Measurements from ENCODE around the gene SEPTIN5. TPM values are rescaled to one million over a fixed set of nuclear protein-coding genes. Genes with fewer than 3 reads are reported as not detected.

The SEPTIN5 gene
- total RNA-seq, 2 experiments from 2014 or later = not detected

DNA sequence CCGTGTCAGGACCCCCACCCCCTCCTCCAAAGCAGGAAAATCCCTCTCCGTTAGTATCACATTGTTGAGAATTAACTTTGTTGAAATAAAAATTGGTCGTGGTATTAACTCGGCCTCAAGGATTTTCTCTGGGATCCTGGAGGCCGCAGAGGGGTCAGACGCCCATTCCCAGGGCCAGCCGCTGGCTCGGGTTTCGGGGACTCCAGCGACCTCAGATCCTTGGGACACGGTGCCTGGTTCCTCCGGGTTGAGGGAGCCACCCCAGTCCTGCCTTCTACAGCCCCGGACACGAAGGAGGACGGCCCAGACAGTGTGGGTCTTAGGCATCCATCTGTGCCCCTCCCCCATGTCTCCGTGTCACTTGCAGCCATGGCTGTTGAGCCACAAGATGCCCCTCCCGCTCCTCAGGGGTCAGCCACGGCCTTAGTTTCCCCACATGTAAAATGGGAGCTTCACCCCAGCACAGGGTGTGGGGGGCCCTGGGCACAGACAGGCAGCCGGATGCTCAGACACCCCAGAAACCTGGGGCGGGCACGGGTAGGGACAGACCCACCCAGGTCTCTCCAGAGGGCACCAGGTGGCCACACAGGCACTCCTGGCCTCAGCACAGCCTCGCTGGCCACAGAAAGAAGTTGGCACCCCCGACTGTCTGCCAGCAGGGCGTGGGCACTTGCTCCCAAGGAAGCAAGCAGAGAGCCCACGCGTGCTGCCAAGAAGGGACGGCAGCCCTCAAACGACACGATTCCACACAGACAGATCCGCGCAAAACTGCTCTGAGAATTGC is 24.6 kb downstream of the SEPTIN5 start:
- Histone ChIP-seq H3K4me1 (ENCODE audit: insufficient read depth, low read length, poor library complexity, severe bottlenecking) (no peaks in the 10 kb centered on the region), H3K9me2 (ENCODE audit: insufficient read depth, low read length) (no peaks in the 10 kb centered on the region), H3K4me3 (ENCODE audit: low read depth, low read length, poor library complexity, severe bottlenecking) (no peak overlapping the region), H3K36me3 (ENCODE audit: insufficient read depth, low read length) (no peaks in the 10 kb centered on the region), H3K4me2 (ENCODE audit: low read length) (no peak overlapping the region), H3K27ac (ENCODE audit: low read depth, low read length, poor library complexity, severe bottlenecking) (no peak overlapping the region), H3K9me3 (ENCODE audit: low read length) (no peaks in the 10 kb centered on the region), H4K20me1 (ENCODE audit: insufficient read depth, low read length) (no peaks in the 10 kb centered on the region), H3K79me2 (ENCODE audit: insufficient read depth, low read depth, low read length) (no peaks in the 10 kb centered on the region), H2AFZ (ENCODE audit: low read length) (no peak overlapping the region)
- ChIA-PET POLR2A (no interaction called here), CTCF (ENCODE audit: unreplicated experiment) (no interaction called here)
- BruUV-seq (replicated peaks) = no TSS peak
- intact Hi-C loops (cut with micrococcal nuclease; ENCODE audit: unreplicated experiment) = no loop called here
- DNase-seq (ENCODE audit: low spot score) = no peak
- TF ChIP-seq, protein P1, sequence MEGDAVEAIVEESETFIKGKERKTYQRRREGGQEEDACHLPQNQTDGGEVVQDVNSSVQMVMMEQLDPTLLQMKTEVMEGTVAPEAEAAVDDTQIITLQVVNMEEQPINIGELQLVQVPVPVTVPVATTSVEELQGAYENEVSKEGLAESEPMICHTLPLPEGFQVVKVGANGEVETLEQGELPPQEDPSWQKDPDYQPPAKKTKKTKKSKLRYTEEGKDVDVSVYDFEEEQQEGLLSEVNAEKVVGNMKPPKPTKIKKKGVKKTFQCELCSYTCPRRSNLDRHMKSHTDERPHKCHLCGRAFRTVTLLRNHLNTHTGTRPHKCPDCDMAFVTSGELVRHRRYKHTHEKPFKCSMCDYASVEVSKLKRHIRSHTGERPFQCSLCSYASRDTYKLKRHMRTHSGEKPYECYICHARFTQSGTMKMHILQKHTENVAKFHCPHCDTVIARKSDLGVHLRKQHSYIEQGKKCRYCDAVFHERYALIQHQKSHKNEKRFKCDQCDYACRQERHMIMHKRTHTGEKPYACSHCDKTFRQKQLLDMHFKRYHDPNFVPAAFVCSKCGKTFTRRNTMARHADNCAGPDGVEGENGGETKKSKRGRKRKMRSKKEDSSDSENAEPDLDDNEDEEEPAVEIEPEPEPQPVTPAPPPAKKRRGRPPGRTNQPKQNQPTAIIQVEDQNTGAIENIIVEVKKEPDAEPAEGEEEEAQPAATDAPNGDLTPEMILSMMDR (conservative IDR thresholded peaks at IDR 0.05; ENCODE audit: low read length) = no peak
- TF ChIP-seq EZH2phosphoT487 (IDR thresholded peaks at IDR 0.05; ENCODE audit: borderline replicate concordance, low read depth, low read length) = no peak

DNA sequence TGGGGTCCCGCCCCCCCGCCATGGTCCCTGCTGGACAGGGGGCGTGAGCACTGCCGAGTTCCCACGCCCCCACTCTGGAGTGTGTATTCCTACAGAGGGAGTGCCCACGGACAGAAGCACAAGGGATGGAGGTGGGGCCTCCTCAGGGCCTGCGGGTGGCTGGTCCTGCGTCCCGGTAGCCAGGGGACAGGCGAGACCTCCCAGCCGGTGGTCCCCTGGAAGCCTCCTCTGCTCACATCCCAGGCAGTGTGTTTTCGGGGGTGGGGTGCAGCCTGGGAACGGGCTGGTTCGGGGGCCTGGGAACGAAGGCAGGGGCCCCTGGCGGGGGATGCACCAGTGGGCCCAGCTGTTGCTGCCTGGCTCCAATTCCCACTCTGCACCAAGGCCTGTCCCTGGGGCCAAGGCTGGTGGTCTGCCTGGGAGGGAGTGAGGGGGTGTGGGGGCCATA is 25.2 kb downstream of the SEPTIN5 start:
- POLR2A ChIA-PET = no interaction called here
- intact Hi-C loops (cut with micrococcal nuclease; ENCODE audit: unreplicated experiment) = no loop called here
- H3K4me3 ChIP-seq (ENCODE audit: low read depth, low read length, poor library complexity, severe bottlenecking) = no peak overlapping the region
- no peaks in the 10 kb centered on the region for H3K9me3 ChIP-seq (ENCODE audit: low read length)
- H3K4me2 ChIP-seq (ENCODE audit: low read length) = no peak overlapping the region
- H3K79me2 ChIP-seq (ENCODE audit: insufficient read depth, low read depth, low read length) = no peaks in the 10 kb centered on the region
- H3K9me2 ChIP-seq (ENCODE audit: insufficient read depth, low read length) = no peaks in the 10 kb centered on the region
- no TSS peak for BruUV-seq (replicated peaks)
- DNase-seq (ENCODE audit: low spot score) = no peak
- H3K36me3 ChIP-seq (ENCODE audit: insufficient read depth, low read length) = no peaks in the 10 kb centered on the region
- no peak for TF ChIP-seq EZH2phosphoT487 (IDR thresholded peaks at IDR 0.05; ENCODE audit: borderline replicate concordance, low read depth, low read length)
- TF ChIP-seq, protein P1 (conservative IDR thresholded peaks at IDR 0.05; ENCODE audit: low read length) = no peak
- no peak overlapping the region for H3K27ac ChIP-seq (ENCODE audit: low read depth, low read length, poor library complexity, severe bottlenecking)
- H2AFZ ChIP-seq (ENCODE audit: low read length) = no peak overlapping the region
- no peaks in the 10 kb centered on the region for H4K20me1 ChIP-seq (ENCODE audit: insufficient read depth, low read length)
- no peaks in the 10 kb centered on the region for H3K4me1 ChIP-seq (ENCODE audit: insufficient read depth, low read length, poor library complexity, severe bottlenecking)
- CTCF ChIA-PET (ENCODE audit: unreplicated experiment) = no interaction called here

DNA sequence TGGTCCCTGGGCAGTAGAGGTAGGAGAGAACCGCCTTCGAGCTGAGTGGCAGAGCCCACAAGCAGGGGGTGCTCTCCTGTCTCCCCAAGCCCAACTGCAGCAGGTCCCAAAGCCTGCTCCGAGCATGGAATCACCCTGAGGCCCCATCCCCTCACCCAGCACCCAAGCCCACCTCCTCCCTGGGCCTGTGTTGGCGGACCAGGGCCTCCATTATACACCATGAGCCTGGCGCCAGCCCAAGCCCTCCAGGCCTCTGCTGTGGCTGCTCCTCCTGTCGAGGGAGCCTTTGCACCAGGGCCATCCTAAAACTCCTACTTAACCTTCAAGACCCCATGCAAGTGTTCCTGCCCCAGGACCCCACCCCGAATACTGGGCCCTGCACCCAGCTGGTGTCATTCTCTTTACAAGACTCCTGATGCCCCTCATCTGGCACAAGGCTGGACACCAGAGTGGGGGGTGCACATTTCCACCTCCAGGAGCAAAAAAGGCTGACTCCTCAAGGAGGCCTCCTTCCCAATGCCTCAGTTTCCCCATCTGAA is 25.7 kb downstream of the SEPTIN5 start:
- no peak overlapping the region for H2AFZ ChIP-seq (ENCODE audit: low read length)
- ChIA-PET POLR2A (no interaction called here), CTCF (ENCODE audit: unreplicated experiment) (no interaction called here)
- no peaks in the 10 kb centered on the region for H3K9me3 ChIP-seq (ENCODE audit: low read length)
- no peaks in the 10 kb centered on the region for H3K9me2 ChIP-seq (ENCODE audit: insufficient read depth, low read length)
- H3K27ac ChIP-seq (ENCODE audit: low read depth, low read length, poor library complexity, severe bottlenecking) = no peak overlapping the region
- TF ChIP-seq, protein P1 (conservative IDR thresholded peaks at IDR 0.05; ENCODE audit: low read length) = no peak
- no peak for TF ChIP-seq EZH2phosphoT487 (IDR thresholded peaks at IDR 0.05; ENCODE audit: borderline replicate concordance, low read depth, low read length)
- H3K36me3 ChIP-seq (ENCODE audit: insufficient read depth, low read length) = no peaks in the 10 kb centered on the region
- intact Hi-C loops (cut with micrococcal nuclease; ENCODE audit: unreplicated experiment) = no loop called here
- H3K79me2 ChIP-seq (ENCODE audit: insufficient read depth, low read depth, low read length) = no peaks in the 10 kb centered on the region
- H3K4me2 ChIP-seq (ENCODE audit: low read length) = no peak overlapping the region
- BruUV-seq (replicated peaks) = no TSS peak
- H3K4me3 ChIP-seq (ENCODE audit: low read depth, low read length, poor library complexity, severe bottlenecking) = no peak overlapping the region
- H4K20me1 ChIP-seq (ENCODE audit: insufficient read depth, low read length) = no peaks in the 10 kb centered on the region
- DNase-seq (ENCODE audit: low spot score) = no peak
- no peaks in the 10 kb centered on the region for H3K4me1 ChIP-seq (ENCODE audit: insufficient read depth, low read length, poor library complexity, severe bottlenecking)
